ENCODE data around the gene ACVR2B.

Gene ACVR2B

DNA sequence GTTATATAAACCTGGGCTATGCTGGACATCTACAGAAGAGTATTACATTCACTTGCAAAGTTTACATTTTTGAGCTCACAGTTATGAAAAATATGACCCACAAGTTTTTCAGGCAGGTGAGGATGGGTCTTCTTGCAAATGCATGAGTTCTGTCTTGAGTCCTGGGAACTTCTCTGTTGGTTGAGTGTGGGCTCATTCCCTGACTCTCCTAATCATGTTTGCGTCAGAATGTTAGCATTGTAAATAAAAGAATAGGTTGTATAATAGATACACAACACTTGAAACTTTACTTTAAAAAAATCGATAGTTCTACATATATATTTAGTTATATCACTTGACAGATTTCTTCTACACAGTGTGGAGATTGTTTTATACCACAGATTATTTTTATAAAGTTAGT is 35.3 kb downstream of the ACVR2B start:
- no peak for DNase-seq

DNA sequence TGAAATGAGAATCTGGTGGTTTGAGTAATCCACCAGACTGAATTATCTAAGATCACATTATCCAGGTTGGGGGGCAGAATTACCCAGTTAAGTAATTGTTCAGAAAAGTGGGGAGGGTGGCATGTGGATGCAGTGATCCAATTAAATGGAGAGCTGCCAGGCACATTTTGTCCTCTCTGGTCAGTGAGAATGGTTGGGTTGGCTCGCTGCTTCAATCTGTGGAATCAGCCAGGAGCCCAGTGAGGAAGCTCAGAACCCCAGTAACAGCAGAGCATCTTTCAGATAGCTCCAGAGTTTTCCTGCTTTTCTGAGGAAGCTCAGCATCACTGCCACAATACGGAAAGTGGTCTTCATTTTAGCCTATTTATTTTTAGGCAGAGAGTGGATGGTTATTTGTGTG is 36.1 kb downstream of the ACVR2B start:
- peak; percentile 24 for DNase-seq

DNA sequence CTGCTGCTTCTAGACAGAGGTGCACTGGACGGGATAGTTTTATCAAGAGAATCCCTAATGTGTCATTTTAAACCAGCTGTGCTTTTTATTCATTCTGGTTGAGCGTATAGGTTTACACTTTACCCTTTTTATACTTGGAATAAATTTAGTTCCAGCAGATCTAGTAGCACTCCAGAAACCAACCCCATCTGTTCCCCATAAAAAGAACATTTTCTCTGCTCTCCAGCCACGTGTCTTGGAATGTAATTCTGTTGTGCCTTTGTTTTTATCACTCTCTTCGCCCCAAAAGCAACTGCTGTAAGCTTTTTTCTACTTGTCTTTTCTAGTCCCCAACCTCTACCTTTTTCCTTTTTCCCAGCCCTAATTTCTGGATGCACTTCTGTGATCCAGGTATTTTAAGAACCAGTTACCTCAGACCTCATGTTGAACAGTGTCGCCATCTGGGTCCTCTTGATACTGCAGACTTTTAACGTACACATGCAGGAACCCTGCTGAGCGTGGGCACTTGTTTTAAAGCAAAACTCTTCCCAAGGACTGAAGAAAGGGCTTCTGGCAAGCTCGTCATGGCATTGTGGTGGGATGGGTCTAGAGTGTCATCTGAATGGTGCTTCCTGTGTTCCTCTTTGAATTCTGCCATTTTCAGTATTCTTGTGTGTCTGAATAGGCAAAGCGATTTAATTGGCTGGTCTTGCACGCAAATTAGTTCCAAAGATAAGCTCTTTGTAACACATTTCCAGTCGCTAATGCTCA is 36.8 kb downstream of the ACVR2B start:
- DNase-seq = no peak

DNA sequence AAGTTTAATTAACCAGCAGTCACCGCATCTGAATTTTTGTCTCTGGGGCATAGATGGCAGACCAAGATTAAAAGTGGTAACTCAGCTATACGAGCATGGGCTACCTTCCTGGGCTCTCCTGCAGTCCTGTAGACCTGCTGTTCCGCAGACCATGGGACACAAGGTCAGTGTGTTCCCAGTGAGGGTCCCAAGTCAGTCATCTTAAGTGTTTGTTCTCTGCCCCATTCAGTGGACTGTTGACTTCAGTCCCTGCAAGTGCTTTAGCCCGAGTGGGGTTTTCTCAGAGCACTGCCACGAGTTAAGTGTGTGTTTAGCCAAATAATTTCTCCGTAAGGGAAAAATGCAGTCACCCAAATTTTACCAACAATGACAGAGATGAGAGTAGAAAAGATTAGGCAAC is 37.5 kb downstream of the ACVR2B start:
- no peak for DNase-seq

DNA sequence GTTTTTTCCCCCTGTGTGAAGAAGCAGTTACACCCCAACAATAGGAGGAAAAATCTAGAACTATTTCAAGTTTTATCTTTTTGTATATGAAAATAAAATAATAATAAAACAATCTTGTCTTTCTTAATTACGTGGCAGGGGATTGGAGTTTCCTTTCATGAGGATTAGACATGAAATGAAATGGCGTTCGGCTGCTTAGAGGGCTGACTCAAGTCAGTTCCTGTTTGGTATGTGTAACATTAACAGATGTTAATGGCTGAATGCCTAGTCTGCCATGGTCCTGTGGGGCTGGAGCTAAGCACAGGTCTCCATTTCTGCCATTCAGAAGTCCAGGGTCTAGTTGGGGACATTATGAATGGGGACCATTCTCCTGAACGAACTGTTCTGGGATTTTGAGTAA is 39.3 kb downstream of the ACVR2B start:
- no peak for DNase-seq

DNA sequence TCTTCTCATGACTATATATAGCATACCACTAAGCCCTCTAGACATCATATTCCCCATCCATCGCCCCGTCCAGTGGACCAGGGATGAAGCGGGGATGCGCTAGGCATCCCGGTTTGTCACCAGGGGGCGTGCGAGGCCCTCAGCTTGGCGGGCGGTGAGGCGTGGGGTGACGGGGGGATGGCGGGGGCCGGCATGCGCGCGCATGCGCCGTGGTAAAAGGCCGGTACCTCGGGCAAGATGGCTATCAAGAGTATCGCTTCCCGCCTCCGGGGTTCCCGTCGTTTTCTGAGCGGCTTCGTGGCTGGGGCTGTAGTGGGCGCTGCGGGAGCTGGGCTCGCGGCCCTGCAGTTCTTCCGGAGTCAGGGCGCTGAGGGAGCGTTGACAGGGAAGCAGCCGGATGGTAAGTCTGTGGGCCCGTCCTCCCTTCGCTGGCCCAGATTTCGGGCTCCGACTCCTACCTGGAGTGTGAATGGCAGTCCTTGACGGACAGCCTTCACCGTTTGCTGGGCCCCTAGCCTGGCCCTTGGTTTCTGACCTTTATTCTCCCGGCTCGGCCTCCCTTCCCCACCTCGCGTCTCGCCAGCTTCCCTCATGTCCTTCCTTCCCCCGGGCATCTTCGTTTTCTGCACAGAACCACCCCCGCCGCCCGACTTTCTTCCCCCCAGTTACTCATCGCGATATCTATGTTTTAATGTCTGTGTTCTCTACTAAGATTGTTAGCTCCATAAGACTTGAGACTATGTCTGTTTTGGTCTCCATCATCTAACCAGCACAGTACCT is 42.6 kb downstream of the ACVR2B start, which contains the start of gene EXOG:
Gene EXOG (plus strand): TSS at position 210 of the 780 bp plus-strand sequence. CDS start 28 bp downstream, at position 238.
- DNase-seq = peak; percentile 95

DNA sequence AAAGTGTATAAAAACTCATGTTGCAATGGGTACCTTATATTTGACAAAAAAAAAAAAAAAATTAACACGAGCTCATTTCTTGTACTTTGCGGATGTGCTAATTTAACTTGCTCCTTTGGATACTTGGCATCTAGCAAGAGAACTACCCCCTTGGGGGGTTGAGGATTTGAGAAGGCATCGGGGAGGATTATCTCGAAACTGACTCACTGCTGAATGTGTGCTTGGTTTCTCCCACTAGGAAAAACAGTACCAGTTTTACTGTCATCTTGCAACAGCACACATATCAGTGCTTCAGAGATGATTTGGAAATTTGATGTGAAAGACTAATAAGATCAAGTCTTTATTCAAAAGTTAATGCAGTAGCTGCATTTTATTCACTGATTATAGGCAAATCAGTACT is 43.3 kb downstream of the ACVR2B start:
- no peak for DNase-seq

DNA sequence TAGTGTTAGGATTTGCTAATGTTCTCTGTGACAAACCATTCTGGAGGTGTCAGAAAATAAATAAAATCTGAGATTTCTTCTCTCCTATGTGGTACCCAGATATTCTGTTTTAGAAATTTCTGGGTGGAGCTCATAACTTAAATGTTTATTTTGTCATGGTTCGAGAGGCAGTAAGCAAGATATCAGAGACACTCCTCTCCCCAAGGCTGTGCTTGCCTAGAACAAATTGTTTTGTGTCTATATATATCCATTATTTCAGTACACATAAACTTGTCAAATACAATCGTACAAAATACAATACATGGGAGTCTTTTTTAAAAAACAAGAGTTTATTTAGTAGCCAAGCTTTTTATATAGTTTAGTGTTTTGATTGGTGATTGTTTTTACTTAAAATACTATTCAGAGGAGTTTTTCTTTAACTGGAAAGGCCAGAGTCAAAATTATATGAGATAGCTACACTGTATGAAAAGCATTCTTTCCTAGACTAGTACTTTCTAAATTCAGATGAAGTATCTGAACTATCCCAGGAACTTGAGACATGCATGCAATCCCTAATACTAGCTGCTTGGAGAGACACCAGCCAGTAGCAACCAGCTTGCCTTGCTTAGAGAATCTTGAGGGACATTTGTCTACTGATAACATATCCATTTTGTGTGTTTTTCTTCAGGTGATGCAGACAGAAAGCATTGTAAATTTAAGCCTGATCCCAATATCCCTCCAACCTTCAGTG is 47.2 kb downstream of the ACVR2B start:
- DNase-seq = no peak

DNA sequence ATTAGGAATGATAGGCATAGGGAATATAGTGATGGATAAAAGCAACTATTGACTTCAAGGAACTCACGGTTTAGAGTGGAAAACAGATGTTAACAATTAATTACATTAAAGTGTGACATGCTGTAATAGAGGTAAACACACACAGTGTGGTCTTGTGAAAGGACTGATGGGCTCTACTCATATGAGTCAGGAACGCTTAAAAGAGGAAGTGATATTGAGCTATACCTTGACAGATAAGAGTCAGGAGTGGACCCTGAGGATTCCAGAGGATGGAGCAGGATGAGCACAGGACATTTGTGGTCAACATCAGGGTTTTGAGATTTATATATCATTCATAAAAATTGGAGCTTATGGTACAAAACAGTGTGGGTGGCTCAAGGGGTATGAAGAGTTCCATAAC is 53.4 kb downstream of the ACVR2B start:
- DNase-seq = no peak

DNA sequence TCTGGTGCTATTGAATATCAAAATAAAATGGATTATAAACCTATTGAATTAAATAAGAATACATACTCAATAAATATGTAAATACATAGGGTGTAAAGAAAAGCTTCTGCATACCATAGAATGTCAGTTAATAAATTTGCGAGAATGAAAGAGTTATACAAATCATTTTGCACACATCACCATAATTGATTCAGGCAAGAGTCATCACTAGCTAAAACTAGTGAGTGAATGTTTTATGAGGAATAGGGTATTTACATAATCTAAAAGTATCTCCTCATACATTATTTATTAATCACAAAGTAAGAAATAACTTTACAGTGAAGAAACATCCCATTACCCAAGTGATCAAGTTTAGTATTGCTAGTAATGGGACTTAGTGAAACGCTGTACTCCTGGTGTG is 56.0 kb downstream of the ACVR2B start:
- no peak for DNase-seq

DNA sequence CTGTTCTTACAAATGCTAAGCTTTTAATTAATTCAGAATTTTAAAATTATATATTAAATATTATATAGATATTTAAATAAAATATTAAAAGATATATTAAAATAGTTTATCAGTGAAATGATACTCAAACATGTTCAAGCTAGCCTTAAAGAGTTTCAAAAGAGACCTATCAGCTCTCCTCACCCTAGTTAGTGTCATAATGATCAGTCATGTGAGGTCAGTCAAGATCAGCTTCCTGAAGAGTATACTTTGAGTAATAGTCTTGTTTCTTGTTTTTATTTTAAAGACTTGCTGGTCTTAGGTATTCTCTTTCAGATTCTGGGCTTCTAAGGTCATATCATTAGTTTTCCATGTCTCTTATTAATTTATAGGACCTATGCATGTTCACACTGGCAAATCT is 56.9 kb downstream of the ACVR2B start:
- no peak for DNase-seq

DNA sequence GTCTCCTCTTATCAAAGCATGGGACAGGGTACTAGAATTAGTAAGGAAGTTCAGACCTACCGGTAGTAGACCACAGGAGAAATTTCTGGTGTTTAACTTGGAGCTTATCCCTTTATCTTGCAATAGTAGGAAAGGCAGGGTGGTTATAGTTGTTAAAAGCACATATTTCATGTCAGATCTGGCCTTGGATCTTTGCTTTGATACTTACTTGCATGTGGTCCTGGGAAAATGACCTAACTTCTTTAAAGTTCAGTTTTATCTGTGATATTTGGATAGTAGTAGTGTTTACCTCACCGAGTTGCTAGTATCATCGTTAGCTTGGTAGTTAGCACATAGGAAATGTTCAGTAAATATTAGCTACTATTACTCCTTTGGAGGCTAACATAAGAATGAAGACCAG is 57.9 kb downstream of the ACVR2B start:
- DNase-seq = no peak

DNA sequence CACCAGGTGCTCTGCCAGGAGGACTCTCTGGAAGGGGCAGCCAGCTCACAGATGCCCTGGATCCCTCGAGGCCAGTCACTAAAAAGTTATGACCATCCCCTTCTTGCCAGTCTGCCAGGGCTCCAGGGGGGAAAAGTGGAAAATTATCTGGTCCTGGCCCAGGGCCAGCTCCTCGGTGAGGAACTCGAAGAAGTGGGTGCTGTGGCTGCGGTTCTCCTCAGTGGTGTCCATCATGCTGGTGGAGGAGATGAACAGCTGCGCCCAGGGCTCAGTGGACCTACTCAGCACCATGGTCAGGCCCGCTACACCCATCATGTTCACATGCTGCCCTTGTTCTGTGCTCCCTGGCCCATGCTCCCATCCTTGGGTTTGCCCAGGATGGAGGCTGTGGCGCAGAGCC is 61.7 kb downstream of the ACVR2B start:
- DNase-seq = no peak

DNA sequence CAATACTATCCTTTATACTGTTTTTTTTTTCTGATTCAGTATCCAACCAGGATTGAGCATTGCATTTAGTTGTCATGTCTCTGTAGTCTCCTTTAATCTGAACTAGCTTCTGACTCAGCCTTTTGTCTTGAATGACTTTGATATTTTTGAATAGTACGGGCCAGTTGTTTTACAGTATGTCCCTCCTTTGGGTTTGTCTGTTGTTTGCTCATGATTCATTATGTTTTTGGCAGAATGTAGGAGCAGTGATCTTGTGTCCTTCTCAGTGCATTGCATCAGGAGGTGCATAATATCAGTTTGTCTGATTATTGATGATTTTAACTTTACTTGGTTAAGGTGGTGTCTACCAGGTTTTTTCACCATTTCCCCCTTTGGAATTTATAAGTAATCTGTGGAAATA is 63.0 kb downstream of the ACVR2B start:
- no peak for DNase-seq

DNA sequence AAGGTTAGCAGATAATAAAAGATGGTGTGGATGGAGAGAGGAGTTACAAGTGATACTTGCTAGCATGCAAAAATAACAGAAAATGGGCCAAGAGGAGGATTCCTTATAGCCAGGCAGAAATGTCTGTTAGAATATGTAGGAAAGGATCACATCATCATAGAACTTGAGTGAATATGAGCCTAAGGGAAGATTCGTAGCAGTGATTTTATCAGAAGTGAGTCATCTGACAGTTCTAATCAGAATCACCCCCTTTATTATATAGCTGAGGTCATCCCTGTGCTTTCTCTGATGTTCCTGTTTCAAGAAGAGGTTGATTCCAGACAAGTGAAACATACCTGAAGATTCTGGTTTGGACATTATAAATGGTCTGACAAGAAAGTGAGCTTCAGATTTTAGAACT is 65.3 kb downstream of the ACVR2B start:
- DNase-seq = no peak

DNA sequence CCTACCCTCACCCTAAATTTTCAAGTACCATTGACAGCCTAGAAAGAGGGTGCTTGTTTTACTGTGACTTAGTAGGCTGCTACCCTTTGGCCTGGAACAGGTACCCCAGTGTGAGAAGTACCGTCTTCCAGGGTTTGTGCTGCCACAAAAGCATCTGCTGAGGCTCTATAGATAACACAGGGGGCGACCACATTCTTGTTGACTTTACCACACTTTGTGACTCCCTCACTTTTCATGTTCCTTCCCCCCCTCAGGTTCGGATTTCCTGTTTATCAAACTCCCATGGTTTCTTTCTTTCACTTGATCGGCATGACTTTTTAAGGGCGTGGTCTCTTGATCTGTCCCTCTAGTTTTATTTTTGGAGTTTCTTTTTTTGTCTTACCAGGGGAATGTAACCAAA is 66.0 kb downstream of the ACVR2B start:
- DNase-seq = no peak

DNA sequence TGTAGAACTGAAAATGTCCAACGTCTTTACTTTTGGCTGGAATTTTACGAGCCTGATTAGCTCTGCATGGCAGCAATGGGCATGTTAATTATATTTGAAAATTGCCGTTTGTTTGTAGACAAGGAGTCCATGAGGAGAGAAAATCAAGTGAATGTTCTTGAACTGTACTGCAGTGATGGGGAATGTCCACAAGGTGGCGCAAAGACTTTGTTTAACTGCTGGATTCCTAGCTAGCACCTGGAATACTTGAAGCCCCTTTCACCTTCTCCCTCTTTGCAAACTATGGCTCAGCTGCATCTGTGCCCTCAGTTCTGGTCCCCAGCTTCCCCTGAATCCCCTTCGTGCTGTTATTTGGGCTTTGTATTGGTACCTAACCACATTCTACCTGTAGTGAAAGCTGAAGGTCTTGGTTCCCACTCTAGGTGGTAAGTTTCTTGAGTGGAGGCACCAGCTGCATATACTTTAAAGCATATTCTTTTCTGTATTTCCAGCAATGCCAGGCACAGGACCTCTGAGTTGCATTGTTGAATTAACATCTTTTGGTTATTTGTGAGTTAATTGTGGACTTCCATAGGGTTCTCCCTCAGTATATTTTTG is 67.8 kb downstream of the ACVR2B start:
- peak; percentile 49 for DNase-seq

DNA sequence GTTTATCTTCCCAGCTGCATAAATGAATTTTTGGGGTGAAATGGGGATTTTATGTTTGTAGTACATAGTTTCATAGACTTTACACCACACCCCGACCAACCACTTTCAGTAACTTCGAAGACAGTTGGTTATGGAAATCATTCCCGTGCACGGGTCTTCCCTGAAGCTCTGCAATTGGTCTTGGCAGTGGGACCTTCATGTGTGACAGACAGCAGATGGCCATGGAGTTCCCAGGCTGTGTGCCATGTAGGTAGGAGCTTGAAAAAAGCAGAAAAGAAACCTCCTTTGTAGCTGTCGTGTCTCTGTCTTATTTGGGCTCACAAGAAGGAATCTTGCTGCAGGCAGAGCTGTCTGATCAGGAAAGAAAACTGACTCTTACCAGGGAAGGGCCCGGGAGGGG is 68.3 kb downstream of the ACVR2B start:
- no peak for DNase-seq

DNA sequence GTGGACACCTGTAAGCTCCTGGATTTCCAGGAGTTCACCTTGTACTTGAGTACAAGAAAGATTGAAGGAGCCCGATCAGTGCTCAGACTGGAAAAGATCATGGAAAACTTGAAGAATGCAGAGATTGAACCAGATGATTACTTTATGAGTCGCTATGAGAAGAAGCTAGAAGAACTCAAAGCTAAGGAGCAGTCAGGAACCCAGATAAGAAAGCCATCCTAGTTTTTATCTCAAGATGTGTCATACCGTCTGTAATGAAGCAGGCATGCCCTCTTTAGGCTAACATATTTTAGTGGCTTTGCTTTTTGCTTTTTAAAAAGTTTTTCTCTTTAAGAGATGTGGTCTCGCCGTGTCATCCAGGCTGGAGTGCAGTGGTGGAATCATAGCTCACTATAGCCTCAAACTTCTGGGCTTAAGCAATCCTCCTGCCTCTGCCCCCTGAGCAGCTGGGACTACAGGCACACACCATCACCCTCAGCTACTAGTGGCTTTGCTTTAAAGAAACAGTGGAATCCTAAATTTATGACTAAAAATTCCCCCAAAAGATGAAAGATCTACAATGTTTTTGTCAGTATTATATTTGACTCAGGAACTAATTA is 70.5 kb downstream of the ACVR2B start:
- no peak for DNase-seq

DNA sequence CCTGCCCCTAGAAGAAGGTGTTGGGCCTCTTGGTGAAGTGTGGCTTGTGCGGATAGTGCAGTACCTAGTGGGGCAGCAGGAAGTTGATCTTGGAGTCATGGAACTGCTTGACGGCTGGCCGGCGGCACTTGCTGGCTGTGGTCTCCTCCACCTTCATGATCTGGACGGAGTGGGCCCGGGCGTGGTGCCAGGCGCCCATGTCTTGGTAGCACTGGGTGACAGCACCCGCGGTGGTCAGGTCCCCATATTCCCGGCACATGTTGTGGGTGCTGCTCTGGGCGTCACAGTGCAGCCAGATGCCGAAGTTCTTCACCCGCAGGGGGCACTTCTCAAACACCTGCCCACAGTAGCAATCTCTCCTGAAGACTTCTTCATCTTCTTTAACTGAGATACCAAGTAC is 73.1 kb downstream of the ACVR2B start:
- no peak for DNase-seq

DNA sequence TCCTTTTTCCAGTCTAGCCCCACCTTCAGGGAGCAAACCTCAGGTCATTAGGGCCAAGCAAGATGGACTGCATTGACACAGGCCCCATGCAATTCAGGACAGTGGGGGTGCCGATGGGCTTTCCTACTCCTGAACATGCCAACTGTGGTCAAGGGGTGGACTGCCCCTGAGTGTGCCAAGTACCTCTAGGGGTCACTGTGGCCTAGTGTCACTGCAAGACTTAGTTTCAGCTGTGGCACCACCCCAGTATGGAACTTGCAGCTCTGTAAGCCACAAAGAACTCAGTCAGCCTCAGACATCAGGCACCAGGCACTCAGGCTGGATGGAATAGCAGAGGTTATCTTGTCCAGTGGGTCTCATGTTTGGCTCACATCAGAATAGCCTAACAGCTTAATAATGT is 74.8 kb downstream of the ACVR2B start:
- no peak for DNase-seq

DNA sequence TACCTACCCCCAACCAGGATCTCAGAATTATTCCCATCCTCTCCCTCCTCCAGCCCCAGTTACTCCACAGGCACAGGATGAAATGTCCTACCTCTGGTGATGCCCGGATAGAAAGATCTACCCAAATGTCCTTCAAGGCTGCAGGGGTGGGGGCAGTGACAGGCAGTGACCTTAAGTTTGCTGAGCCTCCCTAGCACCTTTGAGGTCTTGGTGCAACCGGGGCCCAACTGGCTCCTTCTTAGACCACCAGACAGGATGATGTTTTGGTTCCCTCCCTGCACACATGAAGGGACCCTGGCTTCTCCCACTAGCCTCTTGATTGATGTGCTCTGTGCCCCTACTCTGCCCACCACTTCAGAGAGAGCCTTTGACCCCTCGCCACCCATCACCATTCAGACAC is 78.8 kb downstream of the ACVR2B start:
- DNase-seq = no peak

Measured in midbrain (tissue), 1 donor.